Measurements from ENCODE around the gene BTBD1. TPM values are rescaled to one million over a fixed set of nuclear protein-coding genes. Genes with fewer than 3 reads are reported as not detected.

The BTBD1 gene
- total and polyA plus RNA-seq, 2 experiments from 2014 or later: 102 to 125 TPM

GRCh38 chr15:83063551-83063950, 3.5 kb downstream of the BTBD1 start:
- Histone ChIP-seq H3K4me1 (ENCODE audit: low read depth) (peaks cover 39% of the 10 kb centered on the region), H3K4me3 (no peak overlapping the region), H3K9me3 (ENCODE audit: low read depth) (no peaks in the 10 kb centered on the region), H3K27ac (peak overlapping the region; percentile 63), H3K27me3 (no peaks in the 10 kb centered on the region), H3K36me3 (no peaks in the 10 kb centered on the region)
- no peak for TF ChIP-seq CTCF (IDR thresholded peaks at IDR 0.05; ENCODE audit: low read depth, low read length)
- no peak for DNase-seq (ENCODE audit: low read depth in 1 of 2, low spot score in 1 of 2)

- peak overlapping the region; percentile 63 for H3K27ac ChIP-seq
- no peak overlapping the region for H3K4me3 ChIP-seq
- DNase-seq (ENCODE audit: low read depth in 1 of 2, low spot score in 1 of 2): no peak
- H3K27me3 ChIP-seq: no peaks in the 10 kb centered on the region
- H3K4me1 ChIP-seq (ENCODE audit: low read depth): peaks cover 47% of the 10 kb centered on the region
- no peaks in the 10 kb centered on the region for H3K36me3 ChIP-seq
- TF ChIP-seq CTCF (IDR thresholded peaks at IDR 0.05; ENCODE audit: low read depth, low read length): no peak
- H3K9me3 ChIP-seq (ENCODE audit: low read depth): no peaks in the 10 kb centered on the region
These were observed 4.3 kb downstream of the BTBD1 start for GRCh38 chr15:83062768-83063180.

- Histone ChIP-seq H3K36me3 (no peaks in the 10 kb centered on the region), H3K9me3 (ENCODE audit: low read depth) (no peaks in the 10 kb centered on the region), H3K4me1 (ENCODE audit: low read depth) (peaks cover 55% of the 10 kb centered on the region), H3K4me3 (no peak overlapping the region), H3K27ac (peak overlapping the region; percentile 63), H3K27me3 (no peaks in the 10 kb centered on the region)
- DNase-seq (ENCODE audit: low read depth in 1 of 2, low spot score in 1 of 2): no peak
- no peak for TF ChIP-seq CTCF (IDR thresholded peaks at IDR 0.05; ENCODE audit: low read depth, low read length)
These were observed 5.4 kb downstream of the BTBD1 start for GRCh38 chr15:83061680-83062079.

- Histone ChIP-seq H3K4me1 (ENCODE audit: low read depth) (peaks cover 36% of the 10 kb centered on the region), H3K9me3 (ENCODE audit: low read depth) (no peaks in the 10 kb centered on the region), H3K36me3 (peaks cover 23% of the 10 kb centered on the region), H3K27ac (peak overlapping the region; percentile 72), H3K27me3 (no peaks in the 10 kb centered on the region), H3K4me3 (no peak overlapping the region)
- no peak for TF ChIP-seq CTCF (IDR thresholded peaks at IDR 0.05; ENCODE audit: low read depth, low read length)
- peak; percentile 5 to 78 for DNase-seq (ENCODE audit: low read depth in 1 of 2, low spot score in 1 of 2)
These were observed 9.2 kb downstream of the BTBD1 start for GRCh38 chr15:83057696-83058376.

GRCh38 chr15:83057002-83057401, 10.1 kb downstream of the BTBD1 start:
- Histone ChIP-seq H3K36me3 (peaks cover 23% of the 10 kb centered on the region), H3K27ac (peak overlapping the region; percentile 72), H3K27me3 (no peaks in the 10 kb centered on the region), H3K9me3 (ENCODE audit: low read depth) (no peaks in the 10 kb centered on the region), H3K4me1 (ENCODE audit: low read depth) (peaks cover 27% of the 10 kb centered on the region), H3K4me3 (no peak overlapping the region)
- no peak for TF ChIP-seq CTCF (IDR thresholded peaks at IDR 0.05; ENCODE audit: low read depth, low read length)
- DNase-seq (ENCODE audit: low read depth in 1 of 2, low spot score in 1 of 2): no peak

Measured in cardiac muscle cell (in vitro differentiated cells and primary cell).